ENCODE data around the gene ITM2A.

ITM2A gene

DNA sequence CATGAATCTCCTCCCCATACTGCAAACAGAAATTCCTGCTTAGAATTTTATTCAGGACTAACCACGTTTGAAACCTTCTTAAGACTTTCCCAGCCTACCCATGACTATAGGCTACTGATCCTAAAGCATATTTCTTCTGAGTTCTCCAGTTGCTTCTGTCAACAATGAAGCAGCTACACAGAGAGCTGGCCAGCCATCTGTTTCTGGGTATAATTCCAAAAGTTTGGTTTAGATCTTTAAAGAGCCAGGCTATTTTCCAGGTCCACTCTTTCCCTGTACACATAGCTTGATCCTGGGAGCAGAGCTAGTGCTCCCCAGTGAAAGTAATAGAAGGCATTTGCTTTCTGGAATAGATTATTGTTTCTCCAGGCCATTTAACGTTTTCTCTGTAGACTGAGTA, 4.0 kb upstream of the ITM2A start:
- no peak overlapping the region for H3K27ac ChIP-seq (ENCODE audit: poor library complexity, severe bottlenecking)
- no peaks in the 10 kb centered on the region for H3K36me3 ChIP-seq (ENCODE audit: low read depth)
- no peak for DNase-seq (ENCODE audit: low spot score)
- ATAC-seq (ENCODE audit: low read depth): no peak
- no peaks in the 10 kb centered on the region for H3K27me3 ChIP-seq (ENCODE audit: insufficient read depth, poor library complexity, severe bottlenecking)
- TF ChIP-seq, protein P1, sequence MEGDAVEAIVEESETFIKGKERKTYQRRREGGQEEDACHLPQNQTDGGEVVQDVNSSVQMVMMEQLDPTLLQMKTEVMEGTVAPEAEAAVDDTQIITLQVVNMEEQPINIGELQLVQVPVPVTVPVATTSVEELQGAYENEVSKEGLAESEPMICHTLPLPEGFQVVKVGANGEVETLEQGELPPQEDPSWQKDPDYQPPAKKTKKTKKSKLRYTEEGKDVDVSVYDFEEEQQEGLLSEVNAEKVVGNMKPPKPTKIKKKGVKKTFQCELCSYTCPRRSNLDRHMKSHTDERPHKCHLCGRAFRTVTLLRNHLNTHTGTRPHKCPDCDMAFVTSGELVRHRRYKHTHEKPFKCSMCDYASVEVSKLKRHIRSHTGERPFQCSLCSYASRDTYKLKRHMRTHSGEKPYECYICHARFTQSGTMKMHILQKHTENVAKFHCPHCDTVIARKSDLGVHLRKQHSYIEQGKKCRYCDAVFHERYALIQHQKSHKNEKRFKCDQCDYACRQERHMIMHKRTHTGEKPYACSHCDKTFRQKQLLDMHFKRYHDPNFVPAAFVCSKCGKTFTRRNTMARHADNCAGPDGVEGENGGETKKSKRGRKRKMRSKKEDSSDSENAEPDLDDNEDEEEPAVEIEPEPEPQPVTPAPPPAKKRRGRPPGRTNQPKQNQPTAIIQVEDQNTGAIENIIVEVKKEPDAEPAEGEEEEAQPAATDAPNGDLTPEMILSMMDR (IDR thresholded peaks at IDR 0.05; ENCODE audit: poor library complexity, severe bottlenecking): no peak
- no peaks in the 10 kb centered on the region for H3K4me1 ChIP-seq (ENCODE audit: insufficient read depth, poor library complexity, severe bottlenecking)
- no peaks in the 10 kb centered on the region for H3K9me3 ChIP-seq (ENCODE audit: severe bottlenecking)
- no peak overlapping the region for H3K4me3 ChIP-seq (ENCODE audit: severe bottlenecking)

DNA sequence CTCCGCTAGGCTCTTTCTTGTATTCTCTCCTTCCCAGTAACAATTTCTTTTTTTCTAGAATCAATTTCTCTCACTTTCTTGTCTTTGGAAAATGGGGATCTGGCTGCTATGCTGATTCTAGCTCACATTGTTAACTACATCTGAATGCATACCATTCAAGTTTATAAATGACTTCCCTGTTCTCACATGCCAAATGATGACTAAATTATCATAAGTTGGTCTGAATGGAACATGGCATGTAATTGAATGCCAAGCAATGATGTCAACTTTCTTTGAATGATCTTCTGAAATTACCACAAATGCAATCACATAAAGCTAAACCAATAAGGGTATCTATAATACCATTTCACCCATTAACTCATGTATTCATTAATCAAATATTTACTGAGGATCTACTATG, 2.7 kb upstream of the ITM2A start:
- Histone ChIP-seq H3K4me3 (ENCODE audit: severe bottlenecking) (no peak overlapping the region), H3K27ac (ENCODE audit: poor library complexity, severe bottlenecking) (no peak overlapping the region), H3K36me3 (ENCODE audit: low read depth) (no peaks in the 10 kb centered on the region), H3K27me3 (ENCODE audit: insufficient read depth, poor library complexity, severe bottlenecking) (no peaks in the 10 kb centered on the region), H3K4me1 (ENCODE audit: insufficient read depth, poor library complexity, severe bottlenecking) (no peaks in the 10 kb centered on the region), H3K9me3 (ENCODE audit: severe bottlenecking) (no peaks in the 10 kb centered on the region)
- DNase-seq (ENCODE audit: low spot score) (no peak), ATAC-seq (ENCODE audit: low read depth) (no peak)
- TF ChIP-seq, protein P1 (IDR thresholded peaks at IDR 0.05; ENCODE audit: poor library complexity, severe bottlenecking): no peak

DNA sequence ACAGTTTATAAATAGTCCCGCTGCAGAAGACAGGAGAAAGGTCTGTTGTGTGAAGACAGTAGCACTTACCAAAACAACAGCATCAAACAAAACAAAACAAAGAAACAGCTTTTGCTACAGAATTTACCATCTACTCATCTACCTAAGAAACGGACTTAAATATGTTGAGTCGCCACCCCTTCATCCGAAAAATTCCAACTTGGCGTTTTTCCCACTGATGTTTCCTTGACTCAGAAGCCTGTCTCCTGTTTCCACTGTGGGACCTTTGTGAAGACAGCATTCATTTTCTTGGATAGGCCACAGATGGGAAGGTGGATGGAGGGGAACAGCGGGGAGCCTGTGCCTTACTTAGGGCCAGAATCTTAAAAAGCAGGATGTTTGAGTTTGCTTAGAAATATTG, 1.3 kb upstream of the ITM2A start:
- H3K9me3 ChIP-seq (ENCODE audit: severe bottlenecking): no peaks in the 10 kb centered on the region
- TF ChIP-seq, protein P1 (IDR thresholded peaks at IDR 0.05; ENCODE audit: poor library complexity, severe bottlenecking): no peak
- DNase-seq (ENCODE audit: low spot score): no peak
- H3K27me3 ChIP-seq (ENCODE audit: insufficient read depth, poor library complexity, severe bottlenecking): no peaks in the 10 kb centered on the region
- H3K4me1 ChIP-seq (ENCODE audit: insufficient read depth, poor library complexity, severe bottlenecking): no peaks in the 10 kb centered on the region
- no peak overlapping the region for H3K27ac ChIP-seq (ENCODE audit: poor library complexity, severe bottlenecking)
- no peaks in the 10 kb centered on the region for H3K36me3 ChIP-seq (ENCODE audit: low read depth)
- H3K4me3 ChIP-seq (ENCODE audit: severe bottlenecking): no peak overlapping the region
- no peak for ATAC-seq (ENCODE audit: low read depth)

DNA sequence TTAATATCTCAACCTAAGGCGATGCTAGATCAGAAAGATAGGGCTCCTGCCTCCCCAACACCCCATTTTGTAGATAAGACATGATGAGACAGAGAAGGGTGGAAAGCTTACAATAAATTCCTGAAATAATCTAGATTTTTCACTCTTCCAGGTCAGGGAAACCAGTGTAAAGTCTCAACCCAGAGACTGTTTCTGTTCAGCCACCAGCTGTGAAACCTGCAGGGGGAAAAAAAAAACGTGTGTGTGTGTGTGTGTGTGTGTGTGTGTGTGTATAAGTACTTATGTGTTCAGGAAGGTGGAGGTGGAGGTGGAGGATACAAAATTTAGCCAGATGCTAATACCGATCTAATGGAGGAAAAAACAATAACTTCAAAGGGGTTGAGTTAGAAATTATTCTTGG, 773 bp upstream of the ITM2A start:
- TF ChIP-seq, protein P1 (IDR thresholded peaks at IDR 0.05; ENCODE audit: poor library complexity, severe bottlenecking): no peak
- H3K4me3 ChIP-seq (ENCODE audit: severe bottlenecking): no peak overlapping the region

DNA sequence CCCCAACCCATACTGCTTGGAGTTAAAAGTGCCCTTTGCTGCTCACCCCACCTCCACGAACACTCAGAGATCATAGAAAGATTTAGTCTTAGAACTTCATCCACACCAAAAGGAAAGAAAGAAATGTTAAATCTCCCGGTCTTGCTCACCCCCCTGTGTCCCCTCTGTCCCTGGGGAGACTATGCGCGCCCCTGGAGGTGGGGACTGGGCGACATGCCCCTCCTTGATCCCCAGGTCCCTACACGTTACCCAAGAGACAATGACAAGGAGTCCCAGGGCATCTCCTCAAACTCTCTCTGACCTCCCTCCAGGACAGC, 620 bp downstream of the ITM2A start:
- Histone ChIP-seq H3K9me3 (ENCODE audit: severe bottlenecking) (no peaks in the 10 kb centered on the region), H3K36me3 (ENCODE audit: low read depth) (no peaks in the 10 kb centered on the region), H3K27ac (ENCODE audit: poor library complexity, severe bottlenecking) (no peak overlapping the region), H3K4me1 (ENCODE audit: insufficient read depth, poor library complexity, severe bottlenecking) (no peaks in the 10 kb centered on the region), H3K4me3 (ENCODE audit: severe bottlenecking) (no peak overlapping the region), H3K27me3 (ENCODE audit: insufficient read depth, poor library complexity, severe bottlenecking) (no peaks in the 10 kb centered on the region)
- TF ChIP-seq, protein P1 (IDR thresholded peaks at IDR 0.05; ENCODE audit: poor library complexity, severe bottlenecking): no peak
- no peak for DNase-seq (ENCODE audit: low spot score)
- no peak for ATAC-seq (ENCODE audit: low read depth)

More for the DNA sequence above, 773 bp upstream of the ITM2A start:
- no peaks in the 10 kb centered on the region for H3K9me3 ChIP-seq (ENCODE audit: severe bottlenecking)
- H3K27ac ChIP-seq (ENCODE audit: poor library complexity, severe bottlenecking): no peak overlapping the region
- ATAC-seq (ENCODE audit: low read depth) (no peak), DNase-seq (ENCODE audit: low spot score) (no peak)
- no peaks in the 10 kb centered on the region for H3K4me1 ChIP-seq (ENCODE audit: insufficient read depth, poor library complexity, severe bottlenecking)
- H3K27me3 ChIP-seq (ENCODE audit: insufficient read depth, poor library complexity, severe bottlenecking): no peaks in the 10 kb centered on the region
- no peaks in the 10 kb centered on the region for H3K36me3 ChIP-seq (ENCODE audit: low read depth)

Measured in RWPE2 (cell line).